ENCODE results near the gene LMAN2. TPM values are rescaled to one million over a fixed set of nuclear protein-coding genes. Genes with fewer than 3 reads are reported as not detected.

LMAN2 gene
- total and polyA plus RNA-seq, 12 donors: 46.3 to 215 (median 56.3) TPM

GRCh38 chr5:177339107-177339638 is 12.3 kb downstream of the LMAN2 start:
- no peak for DNase-seq
- Histone ChIP-seq H3K4me3 (no peak overlapping the region), H3K9me3 (no peaks in the 10 kb centered on the region), H3K36me3 (peaks cover 0 to 98% (median 19%) of the 10 kb centered on the region in 9 donors), H3K27me3 (no peaks in the 10 kb centered on the region), H3K4me1 (peaks cover 5 to 33% (median 20%) of the 10 kb centered on the region in 9 donors), H3K27ac (peak overlapping the region in 1 of 10 donors; percentile 48)
- no peak for TF ChIP-seq CTCF (IDR thresholded peaks at IDR 0.05)
- 78% methylated on average over 11 of the region's 11 CpGs for WGBS, 2 donors
- intact Hi-C loops (cut with DNase I): no loop called here
- no peak for ATAC-seq

GRCh38 chr5:177338251-177339106 is 13.0 kb downstream of the LMAN2 start:
- no peak overlapping the region for H3K4me3 ChIP-seq
- peaks cover 5 to 37% (median 20%) of the 10 kb centered on the region in 9 donors for H3K4me1 ChIP-seq
- H3K27ac ChIP-seq: peak overlapping the region in 1 of 10 donors; percentile 48
- H3K9me3 ChIP-seq: no peaks in the 10 kb centered on the region
- intact Hi-C loops (cut with DNase I): no loop called here
- H3K36me3 ChIP-seq: peaks cover 0 to 98% (median 26%) of the 10 kb centered on the region in 9 donors
- no peaks in the 10 kb centered on the region for H3K27me3 ChIP-seq
- no peak for DNase-seq
- no peak for ATAC-seq
- TF ChIP-seq CTCF (IDR thresholded peaks at IDR 0.05): no peak
- 88 to 90% methylated on average over 22 of the region's 22 CpGs for WGBS, 2 donors

- peaks cover 0 to 99% (median 32%) of the 10 kb centered on the region in 9 donors for H3K36me3 ChIP-seq
- ATAC-seq (no peak), DNase-seq (no peak)
- H3K9me3 ChIP-seq: no peaks in the 10 kb centered on the region
- no peaks in the 10 kb centered on the region for H3K27me3 ChIP-seq
- intact Hi-C loops (cut with DNase I): no loop called here
- WGBS, 2 donors: 95% methylated on average over 34 to 36 of the region's 36 CpGs
- H3K4me3 ChIP-seq: no peak overlapping the region
- H3K4me1 ChIP-seq: peaks cover 5 to 37% (median 20%) of the 10 kb centered on the region in 9 donors
- peak overlapping the region in 6 of 10 donors; percentile 33 to 69 (median 59) for H3K27ac ChIP-seq
- no peak for TF ChIP-seq CTCF (IDR thresholded peaks at IDR 0.05)
These were observed 14.6 kb downstream of the LMAN2 start for GRCh38 chr5:177336603-177337494.

- DNase-seq: no peak
- WGBS, 2 donors: 65 to 77% methylated on average over 12 of the region's 12 CpGs
- Histone ChIP-seq H3K4me3 (no peak overlapping the region), H3K27ac (peak overlapping the region in 9 of 10 donors; percentile 19 to 69 (median 54)), H3K4me1 (peaks cover 5 to 37% (median 20%) of the 10 kb centered on the region in 9 donors), H3K36me3 (peaks cover 0 to 99% (median 32%) of the 10 kb centered on the region in 9 donors), H3K9me3 (no peaks in the 10 kb centered on the region), H3K27me3 (no peaks in the 10 kb centered on the region)
- TF ChIP-seq CTCF (IDR thresholded peaks at IDR 0.05): peak in 4 of 9 donors; percentile 17 to 50 (median 26)
- peak in 2 of 8 donors; percentile 18 to 29 for ATAC-seq
- intact Hi-C loops (cut with DNase I): no loop called here
These were observed 15.4 kb downstream of the LMAN2 start for GRCh38 chr5:177336112-177336511.
